MM.1S (cell line): ENCODE data around the gene ZSCAN26.

Experiments
- DNase-seq: peaks from one replicate; pipeline ENCODE4 v3.0.0-alpha.2; 2015
- H2AFZ ChIP-seq: fragments of 300-600 bp; sonication (generic); 2 replicates; pipeline ENCODE4 v1.6.0; 2016; ENCODE audit warnings: antibody characterized with exemption, low read length
- H3F3A ChIP-seq: fragments of 300-600 bp; sonication (generic); 2 replicates; pipeline ENCODE4 v1.6.1; 2016; ENCODE audit warnings: mild to moderate bottlenecking, antibody characterized with exemption, low read length, moderate library complexity, mixed read lengths; ENCODE audit not compliant: insufficient read depth
- H3K27ac ChIP-seq: fragments of 300-600 bp; sonication (generic); 2 replicates; pipeline ENCODE4 v1.5.1; 2016; ENCODE audit warnings: mild to moderate bottlenecking, low read length
- H3K27me3 ChIP-seq: fragments of 300-600 bp; sonication (generic); replicated peaks from 2 replicates; pipeline ENCODE4 v1.6.0; 2016; ENCODE audit warnings: low read length; ENCODE audit not compliant: insufficient read depth
- H3K36me3 ChIP-seq: fragments of 300-600 bp; sonication (generic); replicated peaks from 2 replicates; pipeline ENCODE4 v1.6.1; 2016; ENCODE audit warnings: mild to moderate bottlenecking, low read length, mixed read lengths; ENCODE audit not compliant: insufficient read depth
- H3K4me1 ChIP-seq: fragments of 300-600 bp; sonication (generic); 2 replicates; pipeline ENCODE4 v1.6.1; 2016; ENCODE audit warnings: low read length, mixed read lengths
- H3K4me2 ChIP-seq: fragments of 300-600 bp; sonication (generic); 2 replicates; pipeline ENCODE4 v1.6.0; 2016; ENCODE audit warnings: low read depth, low read length
- H3K4me3 ChIP-seq: fragments of 300-600 bp; sonication (generic); 2 replicates; pipeline ENCODE4 v1.5.1; 2016; ENCODE audit warnings: low read length, mixed read lengths
- H3K79me2 ChIP-seq: fragments of 300-600 bp; sonication (generic); 2 replicates; pipeline ENCODE4 v1.6.1; 2016; ENCODE audit warnings: mixed run types, low read length, mixed read lengths
- H3K9ac ChIP-seq: fragments of 300-600 bp; sonication (generic); 2 replicates; pipeline ENCODE4 v1.6.1; 2016; ENCODE audit warnings: low read length, mixed read lengths
- H3K9me2 ChIP-seq: fragments of 300-600 bp; sonication (generic); replicated peaks from 2 replicates; pipeline ENCODE4 v1.6.1; 2016; ENCODE audit warnings: mild to moderate bottlenecking, low read length, mixed read lengths; ENCODE audit not compliant: insufficient read depth
- H3K9me3 ChIP-seq: fragments of 300-600 bp; sonication (generic); replicated peaks from 2 replicates; pipeline ENCODE4 v1.6.1; 2016; ENCODE audit warnings: mild to moderate bottlenecking, low read length, mixed read lengths; ENCODE audit not compliant: insufficient read depth
- H4K20me1 ChIP-seq: fragments of 300-600 bp; sonication (generic); 2 replicates; pipeline ENCODE4 v1.6.1; 2016; ENCODE audit warnings: mild to moderate bottlenecking, low read length, moderate library complexity, mixed read lengths; ENCODE audit not compliant: insufficient read depth
- CTCF ChIP-seq: fragments of 300-600 bp; sonication (generic); IDR thresholded peaks from 2 replicates; pipeline ENCODE4 v1.5.1; 2016; ENCODE audit warnings: antibody characterized with exemption, low read length, mixed read lengths
- EZH2 ChIP-seq: fragments of 300-600 bp; sonication (generic); optimal IDR thresholded peaks from 2 replicates; pipeline ENCODE3; 2017; ENCODE audit warnings: low read depth, mild to moderate bottlenecking, antibody characterized with exemption, low read length, mixed read lengths
- EZH2phosphoT487 ChIP-seq: fragments of 300-600 bp; sonication (generic); IDR thresholded peaks from 2 replicates; pipeline ENCODE4 v1.6.1; 2018; ENCODE audit warnings: antibody characterized with exemption, low read length

The ZSCAN26 gene

DNA sequence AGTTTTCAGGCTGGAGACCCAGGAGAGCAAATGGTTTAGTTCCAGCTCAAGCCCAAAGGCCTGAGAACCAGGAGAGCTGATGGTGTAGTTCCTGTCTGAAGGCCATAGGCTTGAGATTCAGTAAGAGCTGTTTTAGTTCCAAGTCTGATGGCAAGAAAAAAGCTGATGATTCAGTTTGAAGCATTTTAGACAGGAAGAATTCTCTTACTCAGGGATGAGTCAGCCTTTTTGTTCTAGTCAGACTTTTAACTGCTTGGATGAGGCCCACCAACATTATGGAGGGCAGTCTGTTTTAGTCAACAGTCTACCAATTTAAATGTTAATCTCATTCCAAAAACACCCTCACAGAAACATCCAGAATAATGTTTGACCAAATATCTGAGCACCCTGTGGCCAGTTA lies 2.5 kb downstream of the ZSCAN26 start:
- Histone ChIP-seq H3K4me2 (no peak overlapping the region), H3K4me1 (0 out of 2 replicates have a peak, but pooled peaks cover 5% of the 10 kb centered on the region)
- DNase-seq = no peak

DNA sequence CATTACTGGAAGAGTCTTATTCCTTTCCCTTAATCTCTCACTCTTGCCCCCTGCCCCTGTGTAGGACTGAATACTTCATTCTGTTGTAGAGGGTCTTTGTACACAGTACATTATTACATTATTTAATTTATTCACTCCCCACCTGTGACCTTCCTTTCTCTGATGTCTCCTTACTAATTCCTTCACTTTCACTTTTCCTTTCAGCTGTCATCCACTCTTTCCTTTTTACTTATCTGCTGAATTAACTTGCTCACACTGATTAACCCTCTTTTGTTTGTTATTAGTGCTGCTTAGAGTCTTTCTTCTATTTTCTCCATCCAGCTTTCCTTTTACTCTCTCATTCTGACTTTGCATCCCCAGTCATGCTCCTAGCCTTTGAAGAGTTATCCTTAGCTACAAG lies 7.9 kb downstream of the ZSCAN26 start:
- DNase-seq = no peak
- Histone ChIP-seq H3K79me2 (no peaks in the 10 kb centered on the region), H3K9me3 (no peaks in the 10 kb centered on the region), H3K27me3 (no peaks in the 10 kb centered on the region), H3F3A (no peaks in the 10 kb centered on the region), H2AFZ (no peak overlapping the region), H3K4me1 (no peaks in the 10 kb centered on the region), H3K9ac (no peak overlapping the region), H3K4me3 (no peak overlapping the region), H3K9me2 (no peaks in the 10 kb centered on the region), H3K36me3 (0 out of 2 replicates have a peak, but pooled peaks cover 4% of the 10 kb centered on the region), H3K4me2 (no peak overlapping the region), H4K20me1 (no peaks in the 10 kb centered on the region), H3K27ac (no peak overlapping the region)
- no peak for TF ChIP-seq EZH2
- no peak for TF ChIP-seq EZH2phosphoT487
- TF ChIP-seq CTCF = no peak

More for the DNA sequence above, 2.5 kb downstream of the ZSCAN26 start:
- no peaks in the 10 kb centered on the region for H3F3A ChIP-seq
- TF ChIP-seq CTCF (no peak), EZH2phosphoT487 (no peak), EZH2 (no peak)
- H3K27me3 ChIP-seq = no peaks in the 10 kb centered on the region
- H2AFZ ChIP-seq = no peak overlapping the region
- H3K4me3 ChIP-seq = no peak overlapping the region
- no peaks in the 10 kb centered on the region for H3K9me3 ChIP-seq
- H4K20me1 ChIP-seq = no peaks in the 10 kb centered on the region
- no peak overlapping the region for H3K9ac ChIP-seq
- 0 out of 2 replicates have a peak, but pooled peaks cover 4% of the 10 kb centered on the region for H3K36me3 ChIP-seq
- H3K79me2 ChIP-seq = no peaks in the 10 kb centered on the region
- H3K27ac ChIP-seq = no peak overlapping the region
- H3K9me2 ChIP-seq = no peaks in the 10 kb centered on the region

- Histone ChIP-seq H3K4me3 (no peak overlapping the region), H3K9me2 (no peaks in the 10 kb centered on the region), H3K36me3 (no peaks in the 10 kb centered on the region), H3K4me2 (no peak overlapping the region), H3K9ac (no peak overlapping the region), H3K9me3 (no peaks in the 10 kb centered on the region), H3K27ac (no peak overlapping the region), H3K79me2 (no peaks in the 10 kb centered on the region), H2AFZ (no peak overlapping the region), H3K27me3 (no peaks in the 10 kb centered on the region), H4K20me1 (no peaks in the 10 kb centered on the region), H3K4me1 (no peaks in the 10 kb centered on the region), H3F3A (no peaks in the 10 kb centered on the region)
- no peak for TF ChIP-seq CTCF
- no peak for TF ChIP-seq EZH2
- no peak for TF ChIP-seq EZH2phosphoT487
- no peak for DNase-seq
Observed at GRCh38 chr6:28277746-28278145, 10.8 kb downstream of the ZSCAN26 start.
